ENCODE results near the gene NKX2-1. TPM values are rescaled to one million over a fixed set of nuclear protein-coding genes. Genes with fewer than 3 reads are reported as not detected.
"Not testable (repeated sequence)": the region's sequence is repeated elsewhere in the genome, so short reads cannot be mapped to it uniquely, and the experiment has no call there.

Gene NKX2-1
- total RNA-seq: not detected in 2 replicates

DNA sequence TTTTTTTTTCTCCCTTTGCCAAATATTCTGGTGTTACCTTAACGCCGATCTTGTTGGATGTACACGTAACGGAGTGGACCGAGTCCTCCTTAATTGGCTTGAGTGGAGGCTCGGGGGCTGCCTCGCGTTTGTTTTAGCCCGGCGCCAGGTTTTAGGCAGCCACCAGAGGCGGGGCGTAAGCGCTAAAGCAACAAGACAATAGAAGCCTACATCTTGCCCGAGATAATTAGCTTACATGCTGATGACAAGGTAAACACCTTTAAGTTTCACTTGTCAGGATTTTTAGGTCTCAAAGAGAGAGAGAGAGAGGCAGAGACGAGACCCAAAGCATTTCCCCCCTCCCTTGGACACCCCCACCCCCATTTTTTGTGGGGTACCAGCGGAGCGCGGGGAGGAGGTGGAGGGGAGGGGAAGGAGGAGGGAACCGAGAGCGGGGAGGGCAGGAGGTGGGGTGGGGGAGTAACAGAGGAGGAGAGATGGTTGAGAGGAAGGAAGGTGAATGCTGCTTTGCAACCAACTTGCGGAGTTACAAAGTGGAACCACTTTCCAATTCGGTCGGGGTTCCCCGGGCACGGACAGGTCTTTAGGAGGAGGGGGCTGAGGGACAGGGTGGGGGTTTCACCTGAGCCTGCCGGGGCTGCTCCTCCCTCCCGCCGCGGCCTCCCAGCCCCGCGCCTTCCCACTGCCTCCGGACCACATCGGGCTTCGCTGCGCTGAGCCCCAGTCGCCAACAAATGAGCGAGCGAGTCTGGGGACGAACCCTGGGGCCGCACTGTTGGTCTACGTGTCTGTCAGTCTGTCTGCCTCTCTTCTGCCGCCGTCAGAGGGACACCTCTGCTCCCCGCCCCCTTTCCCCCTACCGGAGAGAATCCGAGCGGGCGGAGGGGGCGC is at the start of gene NKX2-1:
TSS of gene NKX2-1 (minus strand) at position 802 of the 891 bp plus-strand sequence. CDS start at position 699, 103 bp downstream.
- DNase-seq (ENCODE audit: low read depth): no peak
- H3K4me3 ChIP-seq (ENCODE audit: low read depth, low read length): no peak within 1 kb of the TSS
- TF ChIP-seq, protein P1, sequence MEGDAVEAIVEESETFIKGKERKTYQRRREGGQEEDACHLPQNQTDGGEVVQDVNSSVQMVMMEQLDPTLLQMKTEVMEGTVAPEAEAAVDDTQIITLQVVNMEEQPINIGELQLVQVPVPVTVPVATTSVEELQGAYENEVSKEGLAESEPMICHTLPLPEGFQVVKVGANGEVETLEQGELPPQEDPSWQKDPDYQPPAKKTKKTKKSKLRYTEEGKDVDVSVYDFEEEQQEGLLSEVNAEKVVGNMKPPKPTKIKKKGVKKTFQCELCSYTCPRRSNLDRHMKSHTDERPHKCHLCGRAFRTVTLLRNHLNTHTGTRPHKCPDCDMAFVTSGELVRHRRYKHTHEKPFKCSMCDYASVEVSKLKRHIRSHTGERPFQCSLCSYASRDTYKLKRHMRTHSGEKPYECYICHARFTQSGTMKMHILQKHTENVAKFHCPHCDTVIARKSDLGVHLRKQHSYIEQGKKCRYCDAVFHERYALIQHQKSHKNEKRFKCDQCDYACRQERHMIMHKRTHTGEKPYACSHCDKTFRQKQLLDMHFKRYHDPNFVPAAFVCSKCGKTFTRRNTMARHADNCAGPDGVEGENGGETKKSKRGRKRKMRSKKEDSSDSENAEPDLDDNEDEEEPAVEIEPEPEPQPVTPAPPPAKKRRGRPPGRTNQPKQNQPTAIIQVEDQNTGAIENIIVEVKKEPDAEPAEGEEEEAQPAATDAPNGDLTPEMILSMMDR (conservative IDR thresholded peaks at IDR 0.05; ENCODE audit: low read depth, low read length): no peak

DNA sequence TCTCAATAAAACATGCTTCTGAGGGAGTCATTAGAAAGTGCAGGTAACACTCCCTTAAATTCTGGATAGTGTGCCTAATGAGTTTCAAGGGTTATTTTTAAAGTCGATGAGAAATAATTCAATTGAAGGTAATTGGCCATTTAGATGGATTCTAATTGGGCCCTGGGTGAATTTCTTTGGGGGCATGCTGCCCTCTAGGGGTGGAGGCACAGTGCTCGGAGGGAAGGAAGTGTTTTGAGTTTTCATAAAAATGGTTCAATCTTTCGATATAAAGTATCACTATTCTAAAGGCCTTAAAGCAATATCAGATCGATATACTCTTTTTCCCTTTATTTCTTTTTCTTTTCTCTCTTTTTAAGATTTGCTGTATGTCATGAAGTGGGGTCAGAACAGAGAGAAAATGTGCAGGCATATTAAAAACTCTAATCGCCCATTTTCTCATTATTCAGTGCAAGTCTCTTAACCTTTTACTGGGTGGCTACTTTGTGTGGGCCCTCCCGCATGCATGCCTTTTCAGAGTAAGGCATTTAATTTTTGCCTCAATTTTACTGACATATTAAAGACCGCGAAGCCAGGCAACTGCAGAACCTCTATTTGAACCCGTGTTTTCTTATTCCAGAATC is 36.9 kb upstream of the NKX2-1 start:
- DNase-seq (ENCODE audit: low read depth): no peak
- TF ChIP-seq, protein P1 (conservative IDR thresholded peaks at IDR 0.05; ENCODE audit: low read depth, low read length): peak; percentile 97
- no peak overlapping the region for H3K4me3 ChIP-seq (ENCODE audit: low read depth, low read length)

GRCh38 chr14:36555998-36556743 is 36.1 kb upstream of the NKX2-1 start:
- DNase-seq (ENCODE audit: low read depth): no peak
- TF ChIP-seq, protein P1 (conservative IDR thresholded peaks at IDR 0.05; ENCODE audit: low read depth, low read length): no peak

DNA sequence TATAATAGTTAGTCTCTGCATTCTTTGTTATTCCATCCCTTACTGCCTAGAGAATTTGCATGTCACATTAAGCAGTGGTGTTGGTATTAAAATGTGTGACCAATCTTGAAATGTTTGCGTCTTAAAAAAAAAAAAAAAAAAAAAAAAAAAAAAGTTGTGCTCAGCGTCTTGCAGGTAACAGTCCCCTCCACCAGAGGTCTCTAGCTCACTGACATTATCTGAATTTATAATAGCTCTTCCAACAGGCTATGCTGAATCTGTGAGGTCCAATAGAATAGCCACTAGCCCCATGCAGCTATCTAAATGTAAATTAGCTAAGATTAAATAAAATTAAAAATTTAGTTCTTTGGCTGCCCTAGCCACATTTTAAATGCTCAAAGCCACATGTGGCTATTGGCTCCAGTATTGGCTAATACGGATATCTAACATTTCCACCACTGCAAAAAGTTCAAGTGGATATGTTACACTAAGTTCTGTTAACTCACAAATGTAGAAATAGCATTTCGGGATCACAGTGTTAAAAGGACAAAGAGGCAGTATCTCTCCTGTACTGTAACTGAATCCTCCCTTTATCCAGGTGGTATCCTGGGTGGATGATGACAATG is 33.7 kb upstream of the NKX2-1 start:
- TF ChIP-seq, protein P1 (conservative IDR thresholded peaks at IDR 0.05; ENCODE audit: low read depth, low read length): peak; percentile 76
- peak; percentile 2 for DNase-seq (ENCODE audit: low read depth)
- H3K4me3 ChIP-seq (ENCODE audit: low read depth, low read length): no peak overlapping the region

More at GRCh38 chr14:36555998-36556743, 36.1 kb upstream of the NKX2-1 start:
- no peak overlapping the region for H3K4me3 ChIP-seq (ENCODE audit: low read depth, low read length)

DNA sequence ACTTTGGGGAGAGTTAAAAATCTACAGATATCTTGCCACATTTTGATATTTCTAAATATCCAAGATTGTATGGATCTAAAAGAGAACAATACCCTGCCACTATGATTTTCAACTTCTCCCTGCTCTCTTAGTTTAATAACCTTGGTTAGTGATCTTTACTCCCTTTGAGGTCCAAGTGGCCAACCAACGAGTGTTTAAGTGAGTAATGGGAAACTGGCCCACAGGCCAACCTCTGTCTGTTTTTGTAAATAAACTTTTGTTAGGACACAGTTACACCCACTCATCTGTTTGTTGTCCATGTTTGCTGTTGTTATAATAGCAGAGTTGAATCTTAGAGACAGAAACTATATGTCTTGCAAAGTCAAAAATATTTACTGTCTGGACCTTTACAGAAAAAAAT is 30.9 kb upstream of the NKX2-1 start:
- H3K4me3 ChIP-seq (ENCODE audit: low read depth, low read length): no peak overlapping the region
- DNase-seq (ENCODE audit: low read depth): no peak
- TF ChIP-seq, protein P1 (conservative IDR thresholded peaks at IDR 0.05; ENCODE audit: low read depth, low read length): no peak

- H3K4me3 ChIP-seq (ENCODE audit: low read depth, low read length); DNase-seq (ENCODE audit: low read depth): not testable (repeated sequence)
Observed at GRCh38 chr14:36544280-36544679, 24.2 kb upstream of the NKX2-1 start.

Data from epithelial cell of proximal tubule (primary cell).